Measurements from ENCODE around the gene RBM33. TPM values are rescaled to one million over a fixed set of nuclear protein-coding genes. Genes with fewer than 3 reads are reported as not detected.

The RBM33 gene
- total and polyA plus RNA-seq, 10 of the 15 experiments (the other 5 are each of a cell fraction or from before 2014, with no cell fraction given): 4.7 to 67.2 (median 24.3) TPM

- TF ChIP-seq E2F4 (IDR thresholded peaks at IDR 0.05; ENCODE audit: low read depth, low read length) (no peak), RELA (IDR thresholded peaks at IDR 0.05; ENCODE audit: borderline replicate concordance, partially characterized antibody) (no peak), HCFC1 (IDR thresholded peaks at IDR 0.05; ENCODE audit: low read length) (no peak), YY1 (IDR thresholded peaks at IDR 0.05; ENCODE audit: low read depth, low read length) (no peak), RAD51 (IDR thresholded peaks at IDR 0.05) (no peak), SP1 (IDR thresholded peaks at IDR 0.05; ENCODE audit: low read depth, low read length) (no peak), PKNOX1 (IDR thresholded peaks at IDR 0.05) (no peak), SRF (IDR thresholded peaks at IDR 0.05; ENCODE audit: low read depth in 2 of 2, low read length in 2 of 2) (no peak), RBBP5 (conservative IDR thresholded peaks at IDR 0.05) (no peak), CUX1 (IDR thresholded peaks at IDR 0.05; ENCODE audit: insufficient replicate concordance, low read depth, low read length) (peak; percentile 61), WRNIP1 (IDR thresholded peaks at IDR 0.05; ENCODE audit: borderline replicate concordance, low read depth, low read length) (no peak), KAT2A (conservative IDR thresholded peaks at IDR 0.05; ENCODE audit: control insufficient read depth, low read depth, low read length) (no peak), NFXL1 (IDR thresholded peaks at IDR 0.05; ENCODE audit: borderline replicate concordance) (no peak), RAD21 (IDR thresholded peaks at IDR 0.05; ENCODE audit: insufficient read depth, low read depth, low read length) (no peak), TAF1 (IDR thresholded peaks at IDR 0.05; ENCODE audit: borderline replicate concordance, low read depth, low read length) (no peak), PBX3 (IDR thresholded peaks at IDR 0.05; ENCODE audit: insufficient replicate concordance, low read depth, low read length) (no peak), SMAD1 (IDR thresholded peaks at IDR 0.05; ENCODE audit: low read depth, partially characterized antibody) (no peak), HDGF (IDR thresholded peaks at IDR 0.05) (no peak), ZNF592 (IDR thresholded peaks at IDR 0.05) (no peak)
These were observed 111.9 kb downstream of the RBM33 start (continued) for GRCh38 chr7:155756322-155756721.
